Peyer's patch (tissue), 4 donors: ENCODE data around the gene GRAMD4. TPM values are rescaled to one million over a fixed set of nuclear protein-coding genes. Genes with fewer than 3 reads are reported as not detected.

Experiments used
- DNase-seq, 3 donors: peaks; one replicate each; pipeline ENCODE4 v3.0.0-alpha.2; 2017 to 2019
- H3K27ac ChIP-seq, 4 donors: fragments of 200-600 bp; sonication (generic); one replicate each; pipeline ENCODE4 v1.5.1; 2016 to 2019
- H3K27me3 ChIP-seq, 2 donors: fragments of 200-600 bp; sonication (generic); one replicate each; pipeline ENCODE4 v1.5.1; 2019
- H3K36me3 ChIP-seq, 3 donors: fragments of 200-600 bp; sonication (generic); one replicate each; pipeline ENCODE4 v1.5.1; 2016 to 2019
- H3K4me1 ChIP-seq, 4 donors: fragments of 200-600 bp; sonication (generic); one replicate each; pipeline ENCODE4 v1.5.1; 2016 to 2019
- H3K4me3 ChIP-seq, 4 donors: fragments of 200-600 bp; sonication (generic); 1 replicate in 3 of 4; 2 replicates in 1 of 4; pipeline ENCODE4 v1.5.1; 2016 to 2019; ENCODE audit warnings: mild to moderate bottlenecking in 1 of 4
- H3K9me3 ChIP-seq, 4 donors: fragments of 200-600 bp; sonication (generic); one replicate each; pipeline ENCODE4 v1.5.1; 2016 to 2019; ENCODE audit warnings: mild to moderate bottlenecking in 1 of 4
- CTCF ChIP-seq, 6 experiments: fragments of 450-650 bp in 4 of 6; fragments of 200-600 bp in 2 of 6; sonication (generic) in 1 of 6; IDR thresholded peaks; one replicate each; pipeline ENCODE4 v1.5.1; 2017 to 2019; ENCODE audit warnings: antibody characterized with exemption in 6 of 6, mild to moderate bottlenecking in 3 of 6, moderate library complexity in 1 of 6
- POLR2A ChIP-seq, 2 donors: fragments of 450-650 bp; IDR thresholded peaks; one replicate each; pipeline ENCODE4 v1.5.1; 2017; ENCODE audit warnings: antibody characterized with exemption in 2 of 2, mild to moderate bottlenecking in 2 of 2, moderate library complexity in 2 of 2
- total RNA-seq, 4 donors: library from RNA; depleted of rRNA; stranded (reverse); fragments of >200 nt; gene quantifications; one replicate each; pipeline ENCODE4 v1.1.0, GENCODE V29; 2016

Gene GRAMD4
- total RNA-seq, 4 donors from 2014 or later, result 98.2 to 428 (median 422) TPM

DNA sequence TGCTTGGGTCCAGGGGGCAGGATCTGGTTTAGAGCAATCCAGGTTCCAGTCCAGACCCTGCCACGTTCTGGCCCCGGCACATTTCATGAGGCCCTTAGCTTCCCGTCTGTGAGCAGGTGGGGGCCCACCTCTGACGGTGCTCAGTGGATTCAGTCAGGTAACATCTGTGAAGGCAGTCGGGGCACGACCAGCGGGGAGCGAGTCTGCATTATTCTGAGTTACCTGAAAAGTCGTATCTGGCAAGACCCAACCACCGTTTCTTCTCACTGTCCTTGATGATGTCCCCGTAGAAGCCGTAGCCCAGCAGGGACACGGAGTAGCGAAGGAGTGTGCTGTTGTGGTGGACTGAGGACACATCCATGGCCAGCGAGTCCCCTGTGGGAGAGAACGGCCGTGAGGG lies 78.9 kb downstream of the GRAMD4 start:
- H3K27ac ChIP-seq, result no peak overlapping the region
- no peaks in the 10 kb centered on the region for H3K4me1 ChIP-seq
- DNase-seq, result no peak
- no peaks in the 10 kb centered on the region for H3K9me3 ChIP-seq
- H3K36me3 ChIP-seq, result peaks cover 0 to 98% (median 3%) of the 10 kb centered on the region in 3 donors
- H3K27me3 ChIP-seq, result no peaks in the 10 kb centered on the region
- no peak overlapping the region for H3K4me3 ChIP-seq
- TF ChIP-seq CTCF (IDR thresholded peaks at IDR 0.05), result no peak

DNA sequence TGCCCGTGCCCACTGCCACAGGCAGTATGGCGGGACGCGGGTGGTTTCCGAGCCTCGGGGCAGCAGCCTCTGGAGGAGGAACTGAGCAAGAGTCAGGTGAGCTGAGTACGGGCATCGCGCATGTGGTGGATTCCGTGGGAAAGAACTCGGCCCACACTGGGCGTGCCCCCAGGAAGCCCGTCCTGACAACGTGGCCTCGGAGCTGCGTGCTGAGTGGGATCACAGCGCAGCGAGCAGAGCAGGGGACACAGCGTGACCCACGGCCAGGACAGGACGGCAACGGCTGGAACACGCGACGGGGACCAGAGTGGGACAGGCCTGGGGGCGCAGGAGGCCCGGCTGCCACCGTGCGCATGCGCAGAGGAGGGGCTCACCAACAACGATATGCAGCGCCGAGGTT lies 81.1 kb downstream of the GRAMD4 start:
- no peaks in the 10 kb centered on the region for H3K27me3 ChIP-seq
- no peak overlapping the region for H3K27ac ChIP-seq
- DNase-seq, result no peak
- TF ChIP-seq CTCF (IDR thresholded peaks at IDR 0.05) (no peak), POLR2A (IDR thresholded peaks at IDR 0.05) (no peak)
- no peaks in the 10 kb centered on the region for H3K9me3 ChIP-seq
- peaks cover 0 to 98% (median 3%) of the 10 kb centered on the region in 3 donors for H3K36me3 ChIP-seq
- H3K4me3 ChIP-seq, result no peak overlapping the region
- no peaks in the 10 kb centered on the region for H3K4me1 ChIP-seq

GRCh38 chr22:46703171-46703995 lies 83.2 kb downstream of the GRAMD4 start:
- no peak overlapping the region for H3K4me3 ChIP-seq
- H3K27me3 ChIP-seq, result no peaks in the 10 kb centered on the region
- H3K27ac ChIP-seq, result no peak overlapping the region
- H3K36me3 ChIP-seq, result peaks cover 0 to 98% (median 0%) of the 10 kb centered on the region in 3 donors
- H3K9me3 ChIP-seq, result no peaks in the 10 kb centered on the region
- H3K4me1 ChIP-seq, result no peaks in the 10 kb centered on the region
- no peak for DNase-seq
- TF ChIP-seq POLR2A (IDR thresholded peaks at IDR 0.05) (no peak), CTCF (IDR thresholded peaks at IDR 0.05) (no peak)

DNA sequence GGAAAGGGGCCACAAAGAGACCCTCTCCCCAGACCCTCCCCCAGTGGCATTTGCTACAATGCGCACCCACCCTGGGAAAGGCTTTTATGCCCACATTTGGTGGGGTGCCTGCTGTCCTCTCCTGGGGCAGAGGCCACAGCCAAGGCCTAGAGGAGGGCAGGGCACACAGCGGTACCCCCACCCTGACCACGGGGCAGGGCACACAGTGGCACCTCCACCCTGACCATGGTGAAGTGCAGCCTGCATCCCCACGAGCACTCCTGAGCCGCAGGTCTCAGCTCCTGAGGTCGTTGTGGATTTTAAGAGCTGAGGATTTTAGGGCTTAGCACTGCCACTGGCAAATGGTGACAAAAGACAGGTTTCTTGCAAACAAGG lies 83.8 kb downstream of the GRAMD4 start:
- no peak overlapping the region for H3K4me3 ChIP-seq
- H3K27me3 ChIP-seq, result no peaks in the 10 kb centered on the region
- peaks cover 0 to 98% (median 0%) of the 10 kb centered on the region in 3 donors for H3K36me3 ChIP-seq
- TF ChIP-seq POLR2A (IDR thresholded peaks at IDR 0.05) (no peak), CTCF (IDR thresholded peaks at IDR 0.05) (no peak)
- no peaks in the 10 kb centered on the region for H3K4me1 ChIP-seq
- no peaks in the 10 kb centered on the region for H3K9me3 ChIP-seq
- H3K27ac ChIP-seq, result no peak overlapping the region
- DNase-seq, result no peak

- no peak overlapping the region for H3K27ac ChIP-seq
- no peak for DNase-seq
- no peaks in the 10 kb centered on the region for H3K4me1 ChIP-seq
- H3K4me3 ChIP-seq, result no peak overlapping the region
- TF ChIP-seq CTCF (IDR thresholded peaks at IDR 0.05) (no peak), POLR2A (IDR thresholded peaks at IDR 0.05) (no peak)
- H3K27me3 ChIP-seq, result no peaks in the 10 kb centered on the region
- H3K9me3 ChIP-seq, result no peaks in the 10 kb centered on the region
- peaks cover 0 to 98% (median 0%) of the 10 kb centered on the region in 3 donors for H3K36me3 ChIP-seq
These were observed 85.9 kb downstream of the GRAMD4 start for GRCh38 chr22:46706060-46706459.
